Limb (tissue), 2 donors: ENCODE measurements around the gene SNTG2.
"Not testable (repeated sequence)": the region's sequence is repeated elsewhere in the genome, so short reads cannot be mapped to it uniquely, and the experiment has no call there.

Source experiments
- DNase-seq, 2 donors: peaks; one replicate each; pipeline ENCODE4 v3.0.0-alpha.2; 2016; ENCODE audit errors: extremely low spot score in 2 of 2

Gene SNTG2

GRCh38 chr2:1367601-1368000 lies 417.0 kb downstream of the SNTG2 start:
- no peak for DNase-seq

GRCh38 chr2:1369905-1370304 lies 419.3 kb downstream of the SNTG2 start:
- DNase-seq = no peak

- no peak for DNase-seq
These were observed 419.8 kb downstream of the SNTG2 start for GRCh38 chr2:1370461-1370860.

GRCh38 chr2:1371082-1371481 lies 420.4 kb downstream of the SNTG2 start:
- no peak for DNase-seq

GRCh38 chr2:1373830-1374229 lies 423.2 kb downstream of the SNTG2 start:
- no peak for DNase-seq

- DNase-seq = no peak
These were observed 423.6 kb downstream of the SNTG2 start for GRCh38 chr2:1374287-1374686.

GRCh38 chr2:1375794-1376193 lies 425.1 kb downstream of the SNTG2 start:
- DNase-seq = no peak

GRCh38 chr2:1377473-1377872 lies 426.8 kb downstream of the SNTG2 start:
- DNase-seq = no peak

- no peak for DNase-seq
These were observed 428.0 kb downstream of the SNTG2 start for GRCh38 chr2:1378456-1379150.

- DNase-seq = no peak
These were observed 431.0 kb downstream of the SNTG2 start for GRCh38 chr2:1381644-1382043.

- DNase-seq = not testable (repeated sequence)
These were observed 437.5 kb downstream of the SNTG2 start for GRCh38 chr2:1387954-1388725.

GRCh38 chr2:1390118-1390517 lies 439.5 kb downstream of the SNTG2 start:
- DNase-seq = not testable (repeated sequence)

GRCh38 chr2:1393321-1393720 lies 442.7 kb downstream of the SNTG2 start:
- no peak for DNase-seq

GRCh38 chr2:1394709-1395408 lies 444.2 kb downstream of the SNTG2 start:
- no peak for DNase-seq

- DNase-seq = no peak
These were observed 446.7 kb downstream of the SNTG2 start for GRCh38 chr2:1397350-1397749.

- DNase-seq = no peak
These were observed 447.5 kb downstream of the SNTG2 start for GRCh38 chr2:1398191-1398590.

GRCh38 chr2:1400943-1401735 lies 450.5 kb downstream of the SNTG2 start:
- no peak for DNase-seq

- DNase-seq = no peak
These were observed 451.4 kb downstream of the SNTG2 start for GRCh38 chr2:1402064-1402463.

- DNase-seq = no peak
These were observed 452.9 kb downstream of the SNTG2 start for GRCh38 chr2:1403565-1403964.

GRCh38 chr2:1405124-1405523 lies 454.5 kb downstream of the SNTG2 start:
- no peak for DNase-seq

- DNase-seq = no peak
These were observed 455.3 kb downstream of the SNTG2 start for GRCh38 chr2:1405967-1406366.

GRCh38 chr2:1406434-1406833 lies 455.8 kb downstream of the SNTG2 start:
- DNase-seq = no peak
